Measurements from ENCODE around the gene COQ5.
A peak's percentile ranks its signal among the peaks of the same experiment; 100 is the strongest.
"Not testable (repeated sequence)": the region's sequence is repeated elsewhere in the genome, so short reads cannot be mapped to it uniquely, and the experiment has no call there.

The COQ5 gene

GRCh38 chr12:120528861-120529525 lies at the start of gene COQ5:
Gene COQ5, minus strand, starts transcription at chr12:120529158. Its CDS starts 17 bp downstream, at chr12:120529141.
- peak; percentile 86 for DNase-seq

GRCh38 chr12:120574106-120574505 lies 45.1 kb upstream of the COQ5 start:
- no peak for DNase-seq

- DNase-seq: no peak
Measured at GRCh38 chr12:120573560-120573959, 44.6 kb upstream of the COQ5 start.

GRCh38 chr12:120571299-120571698 lies 42.3 kb upstream of the COQ5 start:
- DNase-seq: no peak

- DNase-seq: no peak
Measured at GRCh38 chr12:120563495-120563894, 34.5 kb upstream of the COQ5 start.

DNA sequence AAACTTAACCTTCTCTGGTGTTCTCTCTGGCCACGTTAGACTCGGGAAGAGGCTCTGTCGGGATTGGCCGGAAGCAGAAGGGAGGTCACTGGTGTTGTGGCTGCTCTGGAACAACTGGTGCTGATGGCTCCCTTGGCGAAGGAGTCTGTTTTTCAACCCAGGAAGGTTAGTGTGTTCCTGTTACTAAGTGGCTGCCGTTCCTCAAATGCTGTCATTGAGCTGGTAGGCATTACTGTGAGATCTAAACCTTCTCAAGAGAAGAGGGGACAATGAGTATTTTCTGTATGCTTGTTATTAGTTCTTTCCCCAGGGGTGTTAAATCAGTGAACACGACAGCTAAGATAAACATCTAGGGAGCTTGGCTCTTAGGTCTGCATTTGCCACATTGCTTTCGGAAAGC lies 33.9 kb upstream of the COQ5 start:
- no peak for DNase-seq

DNA sequence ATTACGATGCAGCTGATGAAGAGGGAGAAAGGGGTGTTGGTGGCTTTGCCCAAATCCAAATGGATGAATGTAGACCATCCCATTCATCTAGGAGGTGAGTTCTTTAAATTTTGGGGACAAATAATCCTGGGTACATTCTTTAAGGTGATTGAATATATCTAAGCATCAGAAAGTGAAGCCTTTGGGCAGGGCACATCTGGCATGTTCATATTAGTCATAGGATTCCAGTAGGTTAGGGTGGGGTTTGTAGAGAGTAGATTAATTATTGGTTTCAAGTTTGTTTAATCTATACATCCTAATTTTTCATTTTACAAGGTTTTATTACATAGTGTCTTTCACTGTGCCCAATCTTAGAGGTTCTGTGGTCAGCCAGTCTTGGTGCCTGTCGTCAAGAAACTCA lies 28.6 kb upstream of the COQ5 start:
- no peak for DNase-seq

GRCh38 chr12:120554678-120555077 lies 25.7 kb upstream of the COQ5 start:
- DNase-seq: no peak

DNA sequence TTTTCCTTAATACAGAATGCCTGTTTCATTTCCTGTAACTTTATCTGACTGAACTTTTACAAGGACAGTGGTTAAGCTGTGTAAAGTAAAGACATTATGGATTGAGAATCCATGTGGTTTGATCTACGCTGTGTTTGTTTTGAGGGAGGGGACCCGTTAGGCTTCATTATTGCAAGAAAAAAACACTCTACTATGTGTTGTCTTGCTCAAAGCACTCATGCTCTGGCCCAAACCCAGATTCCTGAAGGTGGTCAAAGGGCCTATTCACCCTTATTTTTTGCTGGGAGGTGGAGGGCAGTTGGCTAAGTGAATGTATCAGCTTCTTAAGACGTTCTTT lies 17.1 kb upstream of the COQ5 start:
- DNase-seq: no peak

GRCh38 chr12:120544691-120545090 lies 15.7 kb upstream of the COQ5 start:
- no peak for DNase-seq

GRCh38 chr12:120542166-120542565 lies 13.2 kb upstream of the COQ5 start:
- no peak for DNase-seq

- no peak for DNase-seq
Measured at GRCh38 chr12:120540445-120540844, 11.5 kb upstream of the COQ5 start.

DNA sequence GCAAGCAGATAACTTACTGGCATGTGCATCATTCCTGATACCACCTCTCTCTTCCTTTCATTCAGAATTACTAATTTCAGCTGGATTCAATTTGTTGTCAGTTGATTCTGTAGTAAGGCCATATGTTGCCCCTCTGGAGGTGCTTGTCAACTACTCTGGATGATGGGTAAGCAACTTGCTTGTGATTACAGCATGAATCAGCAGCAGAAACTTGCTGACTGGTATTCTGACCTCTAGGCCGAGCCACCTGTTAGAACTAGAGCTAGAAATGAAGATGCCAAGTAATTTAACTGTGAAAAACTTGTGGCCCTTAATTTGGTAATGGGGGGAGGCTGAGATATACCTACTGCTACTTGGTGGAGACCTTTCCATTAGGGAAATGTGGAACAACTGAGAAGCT lies 10.3 kb upstream of the COQ5 start:
- DNase-seq: peak; percentile 90

- DNase-seq: peak; percentile 92
Measured at GRCh38 chr12:120538281-120539156, 9.6 kb upstream of the COQ5 start.

GRCh38 chr12:120537856-120538220 lies 8.9 kb upstream of the COQ5 start:
- peak; percentile 16 for DNase-seq

GRCh38 chr12:120536064-120536791 lies 7.3 kb upstream of the COQ5 start:
- DNase-seq: peak; percentile 82

GRCh38 chr12:120534703-120535655 lies 6.0 kb upstream of the COQ5 start:
- peak; percentile 67 for DNase-seq

DNA sequence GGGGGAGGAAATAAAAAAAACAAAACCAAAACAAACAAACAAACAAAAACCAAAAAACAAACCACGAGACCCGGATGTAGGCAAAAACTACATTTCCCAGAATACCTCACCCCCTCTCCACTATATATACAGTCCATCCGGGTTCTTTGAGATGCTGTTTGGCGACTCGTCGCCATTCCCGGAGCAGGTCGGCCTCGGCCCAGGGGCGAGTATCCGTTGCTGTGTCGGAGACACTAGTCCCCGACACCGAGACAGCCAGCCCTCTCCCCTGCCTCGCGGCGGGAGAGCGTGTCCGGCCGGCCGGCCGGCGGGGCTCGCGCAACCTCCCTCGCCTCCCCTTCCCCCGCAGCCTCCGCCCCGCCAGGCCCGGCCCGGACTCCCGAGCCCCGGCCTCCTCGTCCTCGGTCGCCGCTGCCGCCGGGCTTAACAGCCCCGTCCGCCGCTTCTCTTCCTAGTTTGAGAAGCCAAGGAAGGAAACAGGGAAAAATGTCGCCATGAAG lies 5.3 kb upstream of the COQ5 start, which contains the start of gene RNF10:
RNF10 (plus strand) TSS at position 154 of the 500 bp plus-strand sequence. CDS start 456 bp downstream, outside the sequence.
- DNase-seq: peak; percentile 90

DNA sequence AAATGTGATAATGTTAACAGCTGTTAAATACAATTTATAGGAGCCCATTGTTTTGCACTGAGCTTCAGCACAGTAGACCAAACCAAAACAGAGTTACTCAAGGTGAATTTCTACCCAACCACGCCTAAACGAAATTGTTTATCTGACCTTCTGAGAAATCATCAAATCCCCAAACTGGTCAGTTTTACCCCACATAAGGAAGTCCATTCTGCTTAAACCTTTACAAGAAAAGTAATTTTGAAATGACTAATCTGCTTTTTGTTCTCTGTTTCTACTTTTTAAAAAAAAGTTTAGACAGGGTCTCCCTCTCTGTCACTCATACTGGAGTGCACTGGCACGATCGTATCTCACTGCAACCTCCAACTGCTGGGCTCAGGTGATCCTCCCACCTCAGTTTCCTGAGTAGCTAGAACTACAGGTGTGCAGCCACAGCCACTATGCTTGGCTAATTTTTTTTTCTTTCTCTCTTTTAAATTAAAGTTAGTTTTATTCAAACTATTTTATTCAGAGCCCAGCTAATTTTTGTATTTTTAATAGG lies 3.8 kb upstream of the COQ5 start:
- DNase-seq: peak; percentile 37

GRCh38 chr12:120530418-120530761 lies 1.4 kb upstream of the COQ5 start:
- not testable (repeated sequence) for DNase-seq

GRCh38 chr12:120529641-120530417 lies 871 bp upstream of the COQ5 start:
- peak; percentile 70 for DNase-seq

Measured in RPMI8226 (cell line).